HepG2 (cell line): ENCODE results near the gene MEIOB. TPM values are rescaled to one million over a fixed set of nuclear protein-coding genes. Genes with fewer than 3 reads are reported as not detected.

ENCODE experiments used
- FOXP1 ChIP-seq, 2 experiments: fragments of 450-650 bp in 1 of 2; IDR thresholded peaks; 2 replicates each; pipeline ENCODE4 v1.6.1; 2017 to 2018; ENCODE audit warnings: antibody characterized with exemption in 1 of 2
- HMGXB4 ChIP-seq, 2 experiments: sonication (generic) in 1 of 2; formaldehyde crosslinking in 1 of 2; IDR thresholded peaks; 2 replicates each; pipeline versions ENCODE4 v1.4.0 to v1.6.1; 2018 to 2020; ENCODE audit warnings: missing genetic modification reagents in 2 of 2, borderline replicate concordance in 1 of 2, low read depth in 1 of 2, mild to moderate bottlenecking in 1 of 2, missing biosample characterization in 1 of 2
- KLF12 ChIP-seq: sonication (generic); formaldehyde crosslinking; IDR thresholded peaks from 2 replicates; pipeline ENCODE4 v1.4.0; 2020; ENCODE audit warnings: missing genetic modification reagents, borderline replicate concordance
- SAP130 ChIP-seq: IDR thresholded peaks from 2 replicates; pipeline ENCODE4 v1.6.1; 2016; ENCODE audit warnings: low read depth
- TIGD3 ChIP-seq: sonication (generic); formaldehyde crosslinking; IDR thresholded peaks from 2 replicates; pipeline ENCODE4 v1.5.1; 2020; ENCODE audit warnings: mild to moderate bottlenecking, missing genetic modification reagents, borderline replicate concordance
- ZBTB20 ChIP-seq: sonication (generic); formaldehyde crosslinking; IDR thresholded peaks from 2 replicates; pipeline ENCODE4 v1.8.1; 2023; ENCODE audit warnings: missing genetic modification reagents, low read depth, mild to moderate bottlenecking, borderline replicate concordance
- ZFYVE20 ChIP-seq: sonication (generic); formaldehyde crosslinking; IDR thresholded peaks from 2 replicates; pipeline ENCODE4 v1.8.0; 2023; ENCODE audit warnings: low read depth, mild to moderate bottlenecking, moderate library complexity, missing genetic modification reagents, borderline replicate concordance
- ZKSCAN5 ChIP-seq: sonication (generic); formaldehyde crosslinking; IDR thresholded peaks from 2 replicates; pipeline ENCODE4 v1.5.1; 2020; ENCODE audit warnings: mild to moderate bottlenecking, missing genetic modification reagents
- ZMYM2 ChIP-seq: sonication (generic); formaldehyde crosslinking; IDR thresholded peaks from 2 replicates; pipeline ENCODE4 v1.8.0; 2022; ENCODE audit warnings: mild to moderate bottlenecking, missing genetic modification reagents
- ZNF292 ChIP-seq: sonication (generic); formaldehyde crosslinking; IDR thresholded peaks from 2 replicates; pipeline ENCODE4 v1.8.1; 2022; ENCODE audit warnings: mild to moderate bottlenecking, low read depth, missing genetic modification reagents, borderline replicate concordance
- ZNF318 ChIP-seq: sonication (generic); formaldehyde crosslinking; IDR thresholded peaks from 2 replicates; pipeline ENCODE4 v1.4.0; 2020; ENCODE audit warnings: mild to moderate bottlenecking, missing genetic modification reagents
- ZNF772 ChIP-seq: sonication (generic); formaldehyde crosslinking; IDR thresholded peaks from 2 replicates; pipeline ENCODE4 v1.5.0; 2020; ENCODE audit warnings: mild to moderate bottlenecking, missing genetic modification reagents
- ZSCAN31 ChIP-seq: sonication (generic); formaldehyde crosslinking; IDR thresholded peaks from 2 replicates; pipeline ENCODE4 v1.5.0; 2020; ENCODE audit warnings: low read depth, mild to moderate bottlenecking, missing genetic modification reagents
- polyA plus RNA-seq, 8 experiments: library from polyadenylated mRNA; depleted of rRNA in 3 of 8; stranded (reverse) in 7 of 8; unstranded in 1 of 8; fragments of >200 nt; fragmentation: Illumina TruSeq in 4 of 8; extraction: Trizol in 4 of 8; gene quantifications; 2 replicates each; pipeline versions ENCODE4 v1.2.1 to v1.2.3, GENCODE V29; 2011 to 2016; ENCODE audit warnings: low read depth in 4 of 8, missing spikeins in 1 of 8, mixed read lengths in 1 of 8; ENCODE audit not compliant: insufficient read depth in 1 of 8
- total RNA-seq, 5 experiments: library from RNA; depleted of rRNA; stranded (reverse); fragments of >200 nt; fragmentation: Illumina TruSeq; extraction: Trizol; gene quantifications; 2 replicates each; pipeline ENCODE4 v1.2.3, GENCODE V29; 2016; ENCODE audit warnings: low read depth in 1 of 5

MEIOB gene
- total and polyA plus RNA-seq, 2 of the 13 experiments (the other 11 are each of a cell fraction or from before 2014, with no cell fraction given), result 0.17 TPM; not detected in 1

- 0 out of 4 replicates have a peak, but pooled peaks of 1 of the 2 experiments have one; percentile 20 for TF ChIP-seq HMGXB4 (CRISPR knock-in tag; IDR thresholded peaks at IDR 0.05; ENCODE audit: borderline replicate concordance in 1 of 2, low read depth in 1 of 2)
- TF ChIP-seq KLF12 (CRISPR knock-in tag), result 0 out of 2 replicates have a peak, but pooled peaks have one; percentile 3
- no peak for TF ChIP-seq ZNF292
- TF ChIP-seq FOXP1 (IDR thresholded peaks at IDR 0.05), result no peak
- no peak for TF ChIP-seq FOXP1 (CRISPR knock-in tag; IDR thresholded peaks at IDR 0.05)
- no peak for TF ChIP-seq ZNF318 (CRISPR knock-in tag)
- TF ChIP-seq ZSCAN31 (CRISPR knock-in tag), result 0 out of 2 replicates have a peak, but pooled peaks have one; percentile 47
- 0 out of 2 replicates have a peak, but pooled peaks have one; percentile 11 for TF ChIP-seq ZBTB20 (CRISPR knock-in tag)
- no peak for TF ChIP-seq TIGD3 (CRISPR knock-in tag)
- peak; percentile 14; the same call in 1 of the 2 replicates for TF ChIP-seq ZMYM2 (CRISPR knock-in tag)
- TF ChIP-seq SAP130 (CRISPR knock-in tag), result no peak; the same call in 1 of the 2 replicates
- 0 out of 2 replicates have a peak, but pooled peaks have one; percentile 16 for TF ChIP-seq ZNF772 (CRISPR knock-in tag)
- TF ChIP-seq ZFYVE20 (CRISPR knock-in tag), result 0 out of 2 replicates have a peak, but pooled peaks have one; percentile 30
- TF ChIP-seq ZKSCAN5, result 0 out of 2 replicates have a peak, but pooled peaks have one; percentile 34
Observed at GRCh38 chr16:1825864-1826690, 45.9 kb downstream of the MEIOB start (continued).
